NCI-H187 (cell line): ENCODE data around the gene BBS9.
"Not testable (repeated sequence)": the region's sequence is repeated elsewhere in the genome, so short reads cannot be mapped to it uniquely, and the experiment has no call there.

ENCODE experiments used
- DNase-seq, 2 experiments: peaks; one replicate each; lab custom pipeline; 2025; lab: John Stamatoyannopoulos, UW

The BBS9 gene

DNA sequence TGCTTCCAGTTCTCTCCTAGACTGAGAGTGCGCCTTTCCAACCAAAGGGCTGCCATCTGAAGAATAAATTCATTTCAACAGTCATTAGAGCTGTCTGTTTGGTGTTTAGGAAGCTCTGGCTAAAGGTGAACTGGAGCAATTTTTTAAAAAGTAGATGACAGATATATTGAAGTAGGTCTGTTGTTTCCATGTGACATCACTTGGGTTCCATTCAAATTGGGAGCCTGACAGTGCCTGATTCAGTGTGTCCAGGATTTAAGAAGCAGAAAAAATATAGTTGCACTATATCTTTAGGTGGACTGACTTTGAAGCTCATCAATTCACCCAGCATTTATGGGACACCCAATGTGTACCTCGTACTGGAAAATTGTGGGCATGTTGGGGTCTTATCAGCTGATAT, 367.7 kb downstream of the BBS9 start:
- no peak for DNase-seq

DNA sequence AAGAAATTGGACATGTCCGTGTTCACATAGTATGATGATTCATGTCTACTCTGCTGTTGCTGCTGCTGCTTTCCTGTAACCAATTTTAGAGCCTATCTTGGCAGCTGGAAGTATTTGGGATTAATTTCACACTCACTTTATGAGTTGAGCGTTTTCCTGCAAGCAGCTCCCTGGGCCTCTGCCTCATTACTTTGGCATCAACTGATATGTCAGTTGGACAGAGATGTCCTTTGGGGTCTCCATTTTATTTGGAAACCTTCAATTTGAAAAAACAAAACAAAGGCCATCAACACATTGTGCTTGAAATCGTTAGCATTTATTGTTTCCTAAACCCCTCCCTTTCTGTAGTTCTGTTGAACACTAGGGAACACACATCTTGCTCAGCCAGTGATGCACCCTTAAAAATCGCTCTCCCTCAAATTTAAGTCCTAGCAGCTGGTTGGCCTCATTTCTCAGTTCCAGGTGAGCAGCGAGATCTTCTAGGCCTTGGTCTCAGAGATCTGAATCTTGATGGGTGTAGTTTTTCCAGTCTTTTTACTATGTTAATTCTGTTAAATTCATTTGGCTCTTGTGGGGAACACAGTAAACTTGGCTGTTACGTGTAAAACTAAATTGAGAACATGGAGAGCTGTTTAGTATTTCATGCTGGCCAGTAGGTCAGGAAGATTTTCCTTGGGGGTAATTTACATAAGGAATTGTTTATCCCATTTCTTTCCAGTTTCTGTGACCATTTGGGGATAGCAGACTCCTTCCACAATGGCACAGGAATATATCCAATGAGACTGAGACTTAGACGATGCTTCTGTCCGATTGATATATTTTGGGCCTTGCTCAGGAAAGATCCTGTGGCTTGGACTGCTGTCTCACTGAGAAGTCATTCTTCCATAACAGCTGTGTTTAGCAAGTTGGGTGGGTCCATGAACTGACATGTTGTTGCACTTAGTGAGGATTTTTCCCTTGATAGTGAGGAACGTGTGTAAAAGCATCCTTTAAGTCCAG, 371.6 kb downstream of the BBS9 start:
- DNase-seq = no peak

DNA sequence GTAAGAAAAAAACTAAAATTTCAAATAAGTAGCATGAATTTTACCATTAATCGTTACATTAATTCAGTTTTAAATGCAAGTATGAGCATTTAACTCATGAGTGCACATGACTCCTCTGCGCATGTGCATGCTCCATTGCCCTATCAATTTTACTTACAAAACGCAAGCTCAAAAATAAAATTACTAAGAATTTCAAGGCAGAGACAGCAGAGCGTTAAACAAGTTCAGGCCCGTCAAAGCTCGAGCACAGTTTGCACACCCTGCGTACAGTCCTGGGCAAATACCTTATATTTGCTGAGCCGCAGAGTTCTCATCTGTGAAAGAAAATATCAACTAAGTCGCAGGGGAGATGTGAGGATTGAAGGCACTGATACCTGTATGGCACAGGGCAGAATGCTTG, 373.6 kb downstream of the BBS9 start:
- no peak for DNase-seq

DNA sequence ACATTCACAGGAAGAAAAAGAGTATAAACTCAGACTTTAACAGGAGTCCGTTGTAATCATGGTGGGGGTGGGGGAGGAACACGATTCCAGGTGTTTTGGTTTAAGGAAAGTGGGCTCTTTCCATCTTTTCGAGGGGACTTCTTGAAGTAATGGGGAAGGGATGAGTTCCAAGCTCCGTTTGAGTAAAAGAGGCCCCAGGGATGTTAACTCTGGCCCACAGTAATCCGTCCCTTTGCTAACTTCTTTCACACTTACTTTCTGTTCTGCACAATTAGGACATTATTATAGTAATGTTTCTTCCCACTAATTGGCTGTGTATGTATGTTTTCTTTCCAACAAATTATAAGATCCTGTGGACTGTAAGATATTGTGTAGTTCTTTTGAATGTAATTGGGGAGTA, 374.4 kb downstream of the BBS9 start:
- DNase-seq = no peak

DNA sequence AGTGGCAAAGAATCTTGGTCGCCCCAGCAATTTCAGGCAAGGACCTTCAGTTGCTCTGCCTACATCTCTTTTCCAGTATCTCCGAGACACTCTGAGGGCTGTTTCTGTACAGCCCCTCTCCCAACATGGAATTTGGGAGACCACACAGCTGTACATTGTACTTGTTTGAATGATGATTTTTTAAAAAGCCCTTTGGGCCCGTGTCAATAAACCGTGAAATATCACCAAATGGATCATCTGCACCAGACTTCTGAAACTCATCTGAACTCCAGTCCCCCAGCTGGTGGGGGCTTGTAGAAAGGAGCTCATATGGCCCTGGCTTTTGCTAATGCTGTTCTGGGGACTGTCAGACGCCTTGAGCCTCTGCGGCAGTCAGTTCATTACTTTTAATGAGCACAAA, 374.9 kb downstream of the BBS9 start:
- DNase-seq = no peak

DNA sequence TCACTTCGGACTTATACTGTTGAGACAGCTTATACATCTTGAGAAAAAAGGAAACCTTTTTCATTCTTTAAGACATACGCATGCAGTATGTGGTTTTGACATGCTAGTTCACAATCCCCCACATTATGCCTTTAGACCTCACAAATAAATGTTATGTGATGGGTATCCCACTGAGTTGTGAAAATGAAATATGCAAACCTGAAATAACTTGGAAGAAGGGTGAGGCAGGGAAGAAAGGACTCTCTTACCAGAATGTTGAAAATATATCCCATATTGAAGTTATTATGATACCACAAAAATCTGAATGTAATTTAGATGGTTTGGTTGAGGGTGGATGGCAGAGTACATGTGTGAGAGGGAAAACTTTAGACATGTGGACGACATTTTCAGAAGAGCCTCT, 379.8 kb downstream of the BBS9 start:
- DNase-seq = no peak

DNA sequence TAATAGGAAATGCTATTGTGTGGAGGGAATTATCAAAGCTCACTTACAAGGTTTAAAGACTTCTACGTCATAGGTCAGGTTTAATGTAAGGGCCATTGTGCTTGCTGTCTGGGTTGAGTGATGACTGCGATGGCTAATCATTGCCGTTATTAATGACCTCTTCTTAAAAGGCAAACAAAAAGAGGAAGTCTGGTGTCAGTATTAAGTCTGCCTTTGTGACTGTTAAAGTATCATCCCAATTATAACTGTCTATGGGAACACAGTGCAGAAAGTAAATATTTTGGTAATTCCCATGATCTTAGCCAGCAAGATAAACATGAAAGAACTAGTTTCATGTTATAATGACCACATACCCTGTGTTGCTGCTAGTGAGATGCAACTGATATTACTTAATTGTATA, 382.4 kb downstream of the BBS9 start:
- no peak for DNase-seq

DNA sequence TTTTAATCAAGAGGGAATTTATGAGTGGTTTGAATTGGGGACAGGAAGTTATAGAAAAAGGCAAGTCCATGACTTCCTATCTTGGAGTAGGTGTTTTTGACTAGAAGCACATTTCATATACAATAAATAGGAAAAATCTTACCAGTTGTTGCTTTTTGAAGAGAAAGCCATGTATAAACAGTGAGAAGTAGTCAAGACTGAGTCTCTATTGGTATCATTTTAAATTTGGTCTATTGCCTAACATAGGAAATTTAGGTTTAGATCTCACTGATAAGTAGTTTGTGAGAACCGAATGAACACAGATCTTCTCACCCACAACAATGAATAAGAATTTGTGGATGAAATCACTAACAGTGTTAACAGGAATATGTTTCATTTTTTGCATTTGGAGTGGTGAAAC, 387.2 kb downstream of the BBS9 start:
- DNase-seq = no peak

DNA sequence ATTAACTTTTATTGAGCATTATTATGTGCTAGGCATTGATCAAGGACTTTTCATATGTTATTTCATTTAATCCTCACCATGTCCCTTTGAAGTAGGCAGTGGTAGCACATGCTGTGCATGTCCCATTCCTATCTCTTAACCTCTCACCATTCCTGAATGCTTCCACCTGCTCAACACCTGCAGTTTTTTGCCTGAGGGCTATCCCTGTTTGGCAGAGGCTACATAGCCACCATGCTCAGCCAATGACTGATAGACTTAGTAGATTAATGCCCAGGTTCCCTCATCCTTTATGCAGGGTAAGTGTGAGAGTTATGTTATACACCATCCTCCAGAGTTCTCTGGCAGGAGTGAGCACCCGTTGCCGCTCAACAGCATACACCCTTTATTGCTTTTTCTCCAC, 387.8 kb downstream of the BBS9 start:
- no peak for DNase-seq

DNA sequence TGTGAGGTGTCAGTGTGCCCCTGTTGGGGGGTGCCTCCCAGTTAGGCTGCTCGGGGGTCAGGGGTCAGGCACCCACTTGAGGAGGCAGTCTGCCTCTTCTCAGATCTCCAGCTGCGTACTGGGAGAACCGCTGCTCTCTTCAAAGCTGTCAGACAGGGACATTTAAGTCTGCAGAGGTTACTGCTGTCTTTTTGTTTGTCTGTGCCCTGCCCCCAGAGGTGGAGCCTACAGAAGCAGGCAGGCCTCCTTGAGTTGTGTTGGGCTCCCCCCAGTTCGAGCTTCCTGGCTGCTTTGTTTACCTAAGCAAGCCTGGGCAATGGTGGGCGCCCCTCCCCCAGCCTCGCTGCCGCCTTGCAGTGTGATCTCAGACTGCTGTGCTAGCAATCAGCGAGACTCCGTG, 397.6 kb downstream of the BBS9 start:
- not testable (repeated sequence) for DNase-seq

DNA sequence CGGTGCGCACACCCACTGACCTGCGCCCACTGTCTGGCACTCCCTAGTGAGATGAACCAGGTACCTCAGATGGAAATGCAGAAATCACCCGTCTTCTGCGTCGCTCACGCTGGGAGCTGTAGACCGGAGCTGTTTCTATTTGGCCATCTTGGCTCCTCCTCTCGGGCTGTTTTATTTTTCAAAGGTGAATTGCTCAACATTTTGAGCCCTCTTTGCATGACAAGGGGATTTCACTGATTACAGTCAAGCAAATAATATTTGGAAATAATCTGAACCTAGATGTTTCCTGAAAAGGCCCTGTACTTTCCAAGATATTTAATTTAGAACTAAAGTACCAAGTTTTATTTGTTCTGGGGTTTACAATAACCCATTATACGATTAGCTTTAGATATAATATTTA, 398.2 kb downstream of the BBS9 start:
- not testable (repeated sequence) for DNase-seq

DNA sequence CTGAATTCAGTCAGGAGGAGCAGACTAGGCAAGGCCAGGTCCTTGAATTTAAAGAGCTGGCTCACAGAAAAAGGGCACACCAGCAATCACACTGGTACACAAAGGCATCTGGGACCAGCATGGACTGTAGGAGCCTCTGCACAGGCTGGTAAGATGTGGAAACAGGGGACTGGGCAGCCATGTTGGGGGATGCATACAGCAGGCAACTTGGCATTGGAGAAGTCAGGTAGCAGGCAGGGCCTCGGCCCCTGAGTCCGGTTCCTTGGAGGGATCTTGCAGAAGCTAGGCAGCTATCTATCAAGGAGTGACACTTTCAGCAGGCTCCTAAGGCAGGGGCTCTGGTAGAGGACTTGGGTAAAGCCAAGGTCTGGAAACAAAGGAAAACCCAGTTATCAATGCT, 399.7 kb downstream of the BBS9 start:
- DNase-seq = no peak

DNA sequence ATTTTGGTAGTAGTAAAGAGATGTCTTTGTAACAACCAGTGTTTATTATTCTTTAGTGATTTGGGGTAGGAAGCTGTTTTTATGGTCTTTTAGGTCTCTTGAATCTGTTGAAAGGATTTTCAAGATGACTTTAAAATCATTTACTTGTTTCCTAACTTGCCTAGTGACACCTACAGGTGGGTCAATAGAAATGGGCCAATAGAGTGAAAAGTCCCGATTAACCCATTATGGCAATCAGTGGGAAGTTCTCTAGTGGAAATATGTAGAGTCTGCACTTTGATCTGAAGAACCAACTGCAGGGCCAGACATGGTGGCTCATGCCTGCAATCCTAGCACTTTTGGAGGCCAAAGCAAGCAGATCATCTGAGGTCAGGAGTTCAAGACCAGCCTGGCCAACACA, 401.3 kb downstream of the BBS9 start:
- DNase-seq = no peak

DNA sequence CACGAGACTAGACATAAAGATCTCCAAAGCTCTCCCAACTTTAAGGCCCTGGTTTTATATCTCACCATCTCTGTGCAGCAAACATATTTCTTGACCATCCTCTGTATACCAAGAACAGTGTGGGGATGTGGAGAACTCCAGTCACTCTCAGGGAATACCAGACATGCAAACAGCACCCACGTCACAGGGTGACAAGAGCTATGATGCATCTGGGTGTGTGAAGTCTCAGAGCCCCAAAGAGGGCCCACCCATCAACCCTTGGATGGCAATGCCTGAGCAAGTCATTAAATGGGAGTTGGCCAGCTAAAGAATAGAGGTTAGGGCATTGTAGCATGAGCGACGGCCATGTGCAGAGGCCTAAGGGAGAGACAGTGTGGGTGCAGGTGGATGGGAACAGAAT, 402.5 kb downstream of the BBS9 start:
- no peak for DNase-seq

DNA sequence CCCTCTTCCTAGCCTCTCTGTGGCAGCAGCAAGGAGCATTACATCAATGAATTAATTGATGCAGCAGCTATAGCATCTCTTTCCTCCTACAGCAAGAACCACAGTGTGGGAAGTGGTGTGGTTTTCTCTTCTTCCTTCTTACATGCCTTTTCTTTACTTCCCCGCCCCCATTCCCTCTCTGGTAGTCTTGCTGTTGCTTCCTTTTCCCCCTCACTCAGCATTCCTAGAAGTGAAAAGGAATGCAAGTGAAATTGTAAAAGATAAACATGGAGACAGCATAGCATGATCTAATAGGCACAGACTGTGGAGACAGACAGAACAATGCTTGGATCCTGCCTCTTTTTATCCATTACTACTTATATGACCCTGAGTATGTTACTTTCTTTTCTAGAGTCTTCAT, 405.5 kb downstream of the BBS9 start:
- no peak for DNase-seq

DNA sequence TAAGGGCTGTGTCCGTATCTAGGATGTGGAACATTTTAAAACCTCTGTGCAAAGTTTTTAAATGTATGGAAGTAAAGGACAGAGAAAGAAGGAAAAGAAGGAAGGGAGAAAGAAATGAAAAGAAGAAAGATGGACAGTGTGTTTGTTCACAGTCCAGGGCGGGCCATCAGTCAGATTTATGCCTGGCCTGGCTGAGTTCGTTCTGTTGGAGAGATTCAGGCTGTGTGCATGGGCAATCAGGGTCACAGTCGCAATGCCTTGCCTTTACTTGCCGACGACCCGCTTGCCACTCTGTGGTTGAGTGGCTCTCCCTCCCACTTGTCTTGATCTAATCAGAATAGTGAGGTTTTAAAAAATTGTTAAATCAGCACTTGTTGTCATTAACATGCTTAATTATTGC, 406.6 kb downstream of the BBS9 start:
- DNase-seq = no peak

DNA sequence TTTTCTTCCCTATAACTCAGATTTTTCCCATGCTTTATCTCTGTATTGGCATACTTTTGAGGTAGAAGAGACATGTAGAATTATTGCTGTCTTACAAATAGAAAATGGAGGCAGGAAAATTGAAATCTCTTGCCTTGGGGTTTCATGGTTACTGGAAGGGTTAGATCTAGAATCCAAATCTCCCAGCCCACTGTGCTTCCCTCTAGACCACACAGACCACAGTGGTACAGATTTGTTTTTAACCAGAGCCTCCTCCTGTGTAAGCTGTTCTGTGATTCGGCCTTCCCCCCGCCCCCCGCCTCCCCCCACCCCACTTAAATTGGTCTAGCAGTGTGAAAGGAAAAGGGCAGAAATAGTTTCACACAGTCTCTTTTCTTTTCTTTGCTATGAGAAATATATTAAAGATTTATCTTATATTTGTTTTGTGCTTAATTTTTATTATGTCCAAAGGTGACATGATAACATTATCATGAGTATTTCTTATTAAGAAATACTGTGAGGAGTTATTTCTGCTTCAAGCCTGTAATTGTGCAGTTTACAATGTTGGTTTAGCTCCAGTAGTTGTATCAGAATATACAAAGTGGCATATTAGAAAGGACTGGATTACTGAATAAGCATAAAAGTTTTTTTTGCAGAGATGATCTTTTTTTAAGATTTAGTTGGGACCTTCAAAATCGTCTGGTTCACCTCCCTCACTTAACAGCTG, 407.2 kb downstream of the BBS9 start:
- no peak for DNase-seq

DNA sequence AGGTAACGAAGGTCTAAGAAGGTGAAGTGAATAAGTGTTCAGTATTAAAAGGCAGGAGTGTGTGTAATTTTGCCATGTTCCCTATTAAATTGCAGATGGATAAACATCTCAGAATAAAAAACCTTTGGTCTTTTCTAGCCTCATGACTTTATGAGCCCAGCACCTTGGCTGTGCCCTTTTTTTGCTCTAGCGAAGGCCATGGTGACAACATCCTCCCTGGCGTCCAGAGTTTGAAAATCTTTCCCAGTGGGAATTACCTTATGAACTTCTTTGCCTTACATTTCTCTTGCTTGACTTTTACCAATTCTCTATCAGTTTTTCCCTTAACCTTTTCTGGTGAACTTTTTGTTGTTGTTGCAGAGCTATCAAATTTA, 407.7 kb downstream of the BBS9 start:
- no peak for DNase-seq

DNA sequence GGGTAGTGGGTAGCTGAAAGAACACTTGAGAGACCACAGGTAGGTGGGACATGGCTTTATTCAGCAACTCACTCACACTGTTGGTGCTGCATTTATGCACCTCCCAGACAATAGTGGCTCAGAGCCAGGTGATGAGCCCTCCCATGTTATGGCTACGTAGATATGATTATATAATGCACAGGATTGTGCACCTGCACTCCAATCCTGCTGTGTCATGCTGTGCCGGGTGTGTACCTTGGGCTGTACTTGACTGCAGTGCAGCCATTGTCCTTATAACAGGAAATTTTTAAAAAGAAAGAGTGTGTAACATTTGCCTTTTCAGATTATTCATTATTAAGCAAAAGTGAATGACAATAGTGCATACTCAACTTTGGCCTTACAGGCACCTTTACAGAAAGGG, 409.8 kb downstream of the BBS9 start:
- DNase-seq = no peak

DNA sequence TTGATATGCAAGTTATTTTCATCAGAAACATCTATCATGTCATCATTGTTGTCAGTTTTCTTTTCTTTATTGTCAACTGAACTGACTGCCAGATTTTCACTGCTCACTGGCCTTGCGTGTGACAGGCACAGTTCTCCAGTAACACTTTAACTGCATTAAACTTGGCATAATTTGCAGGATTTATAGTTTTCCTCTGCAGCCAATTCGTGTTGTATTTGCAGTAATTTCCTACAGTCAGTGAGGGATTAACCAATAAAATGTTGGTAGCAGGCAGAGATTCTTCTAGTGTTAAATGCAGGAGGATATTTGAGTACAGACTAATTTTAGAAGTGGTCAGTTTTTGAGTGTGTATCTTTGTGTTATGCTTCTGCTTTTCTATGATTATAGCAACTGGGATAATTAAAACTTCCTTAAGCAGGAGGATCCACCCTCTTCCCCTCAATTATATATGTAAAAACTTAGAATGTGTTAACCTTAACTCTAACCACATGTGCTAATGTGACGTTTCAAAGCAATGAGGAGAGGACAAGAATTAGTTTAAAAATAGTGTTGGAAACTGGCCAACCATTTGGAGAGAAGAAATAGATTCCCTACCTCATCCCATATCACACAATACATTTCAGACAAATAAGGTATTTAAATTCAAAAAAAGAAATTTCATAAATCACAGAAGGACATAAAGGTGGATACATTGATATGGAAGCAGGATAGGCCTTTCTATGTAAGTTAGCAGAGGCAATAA, 410.5 kb downstream of the BBS9 start:
- DNase-seq = no peak

DNA sequence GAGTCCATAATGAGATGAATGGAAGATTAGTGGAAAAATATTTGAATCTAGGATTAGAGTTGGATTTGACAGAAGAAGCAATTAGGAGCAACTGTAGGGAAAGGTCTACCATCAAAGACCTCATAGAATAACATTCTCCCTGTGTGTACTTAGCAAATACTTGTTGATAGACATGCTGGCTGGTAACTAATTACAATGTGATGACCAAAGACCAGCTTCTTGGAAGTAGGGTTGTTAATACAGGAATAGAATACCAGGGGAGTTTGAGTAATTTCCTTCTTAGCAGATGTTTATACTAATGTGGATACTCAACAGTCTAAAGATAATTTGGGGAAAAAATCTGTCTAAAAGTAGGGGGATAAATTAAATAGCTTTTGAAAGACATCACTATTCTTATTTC, 418.5 kb downstream of the BBS9 start:
- no peak for DNase-seq

DNA sequence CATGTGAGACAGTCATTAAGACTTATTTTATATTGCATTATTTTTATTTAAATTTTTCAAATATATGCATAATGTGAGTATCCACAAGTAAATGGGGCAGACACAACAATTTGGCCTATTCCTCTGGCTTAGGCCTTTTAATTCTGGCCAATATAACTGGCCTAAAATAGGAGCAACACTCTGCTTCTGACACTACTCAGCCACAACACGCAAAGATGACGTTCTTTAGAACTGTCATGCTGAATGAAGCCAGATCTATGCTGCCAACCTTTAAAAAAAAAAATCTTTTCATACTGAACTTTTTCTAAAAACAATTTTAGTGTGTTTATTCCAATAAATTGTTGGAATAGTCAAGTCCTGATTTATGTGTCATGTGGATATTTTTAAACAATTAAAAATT, 421.0 kb downstream of the BBS9 start:
- no peak for DNase-seq

DNA sequence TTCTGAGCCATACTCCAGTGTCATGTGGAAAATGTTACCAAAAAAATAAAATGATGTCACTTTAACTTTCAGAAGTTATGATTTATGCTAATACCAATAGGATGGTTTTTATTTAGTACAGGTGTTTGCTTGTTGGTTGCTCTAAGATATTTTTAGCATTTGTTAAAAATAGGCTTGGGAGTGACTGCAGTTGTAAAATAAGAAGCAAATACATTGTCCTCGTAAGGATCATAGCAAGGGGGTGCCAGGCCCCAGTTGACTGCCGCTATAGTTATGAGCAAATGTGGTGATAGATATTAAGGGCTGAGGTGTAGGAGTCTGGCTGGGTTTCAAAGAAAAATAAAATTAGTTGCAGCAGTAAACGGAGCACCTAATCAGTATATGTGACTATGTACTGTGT, 421.6 kb downstream of the BBS9 start:
- DNase-seq = no peak
